Stimulated activated CD4-positive, alpha-beta T cell treated with anti-CD3 and anti-CD28 coated beads, TNF-alpha, amount 100 ng/mL, for 24 hours (primary cell): ENCODE data around the gene PPP4C.
"Not testable (repeated sequence)": the region's sequence is repeated elsewhere in the genome, so short reads cannot be mapped to it uniquely, and the experiment has no call there.

Source experiments
- DNase-seq, 3 experiments: peaks; one replicate each; pipeline ENCODE4 v3.0.0-alpha.2; 2020; ENCODE audit warnings: low read depth in 3 of 3

PPP4C gene

GRCh38 chr16:30122604-30123160 lies 46.9 kb downstream of the PPP4C start:
- no peak for DNase-seq

- DNase-seq, result no peak
These were observed 49.2 kb downstream of the PPP4C start for GRCh38 chr16:30124985-30125379.

DNA sequence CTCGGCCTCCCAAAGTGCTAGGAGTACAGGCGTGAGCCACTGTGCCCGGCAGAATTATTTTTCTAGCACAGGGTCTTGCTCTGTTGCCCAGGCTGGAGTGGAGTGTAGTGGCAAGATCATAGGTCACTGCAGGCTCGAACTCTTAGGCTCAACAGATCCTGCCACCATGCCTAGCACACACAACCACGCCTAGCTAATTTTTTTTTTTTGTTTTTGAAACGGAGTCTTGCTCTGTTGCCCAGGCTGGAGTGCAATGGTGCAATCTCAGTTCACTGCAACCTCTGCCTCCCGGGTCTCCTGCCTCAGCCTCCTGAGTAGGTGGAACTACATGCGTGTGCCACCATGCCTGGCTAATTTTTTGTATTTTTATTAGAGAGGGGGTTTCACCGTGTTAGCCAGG lies 49.9 kb downstream of the PPP4C start:
- DNase-seq, result not testable (repeated sequence)

GRCh38 chr16:30127993-30128392 lies 52.2 kb downstream of the PPP4C start:
- DNase-seq, result no peak

GRCh38 chr16:30131869-30132475 lies 56.2 kb downstream of the PPP4C start:
- no peak for DNase-seq

DNA sequence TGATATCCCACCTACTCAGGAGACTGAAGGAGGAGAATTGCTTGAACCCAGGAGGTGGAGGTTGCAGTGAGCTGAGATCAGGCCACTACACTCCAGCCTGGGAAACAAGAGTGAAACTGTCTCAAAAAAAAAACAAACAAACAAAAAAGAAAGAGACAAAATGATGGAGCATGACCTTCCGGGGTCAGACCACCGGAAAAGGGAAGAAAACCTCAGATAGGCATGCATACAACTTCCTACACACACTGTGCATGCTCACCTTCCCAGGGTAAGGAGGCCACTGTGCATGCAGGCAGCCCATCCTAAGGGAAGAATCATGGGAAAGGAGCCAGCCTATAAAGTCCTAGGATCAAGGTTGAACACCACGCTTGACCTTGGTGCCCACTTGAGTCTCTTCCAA lies 56.8 kb downstream of the PPP4C start:
- DNase-seq, result no peak
